Brain pericyte (primary cell): Measurements from ENCODE around the gene IST1.
"Not testable (repeated sequence)": the region's sequence is repeated elsewhere in the genome, so short reads cannot be mapped to it uniquely, and the experiment has no call there.

Source experiments
- DNase-seq: peaks from one replicate; pipeline ENCODE4 v3.0.0-alpha.2; 2012; ENCODE audit warnings: low read depth, low spot score

The IST1 gene

DNA sequence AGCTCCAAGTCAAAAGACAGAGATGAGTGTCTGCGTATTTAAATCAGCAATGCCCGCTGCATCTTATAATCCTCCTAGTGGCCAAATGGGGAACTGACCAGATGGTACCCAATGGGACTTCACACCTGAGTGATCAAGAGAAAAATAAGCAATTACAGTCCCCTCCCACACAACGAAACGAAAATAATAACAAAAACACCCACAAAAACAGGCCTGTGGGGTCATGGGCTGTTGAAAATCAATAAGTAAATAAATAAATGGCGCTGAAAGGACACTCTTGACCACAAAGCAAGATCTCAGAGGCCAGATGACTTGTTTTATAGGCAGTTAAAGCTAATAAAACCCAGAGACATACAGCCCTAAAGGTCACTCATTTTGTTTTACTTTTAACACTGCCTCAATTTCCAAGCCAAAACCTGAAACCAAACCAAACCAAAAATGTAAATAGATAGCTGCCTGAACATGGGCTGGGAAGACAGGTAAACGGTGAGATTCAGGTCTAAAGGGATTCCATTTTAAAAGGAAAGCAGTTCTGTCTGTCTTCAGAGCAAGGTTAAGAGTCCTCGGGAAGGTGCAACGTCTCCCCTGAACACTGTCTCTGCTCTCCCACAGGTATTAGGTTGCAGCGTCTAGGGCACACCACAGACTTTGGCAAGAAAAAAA, 12.7 kb upstream of the IST1 start:
- no peak for DNase-seq

DNA sequence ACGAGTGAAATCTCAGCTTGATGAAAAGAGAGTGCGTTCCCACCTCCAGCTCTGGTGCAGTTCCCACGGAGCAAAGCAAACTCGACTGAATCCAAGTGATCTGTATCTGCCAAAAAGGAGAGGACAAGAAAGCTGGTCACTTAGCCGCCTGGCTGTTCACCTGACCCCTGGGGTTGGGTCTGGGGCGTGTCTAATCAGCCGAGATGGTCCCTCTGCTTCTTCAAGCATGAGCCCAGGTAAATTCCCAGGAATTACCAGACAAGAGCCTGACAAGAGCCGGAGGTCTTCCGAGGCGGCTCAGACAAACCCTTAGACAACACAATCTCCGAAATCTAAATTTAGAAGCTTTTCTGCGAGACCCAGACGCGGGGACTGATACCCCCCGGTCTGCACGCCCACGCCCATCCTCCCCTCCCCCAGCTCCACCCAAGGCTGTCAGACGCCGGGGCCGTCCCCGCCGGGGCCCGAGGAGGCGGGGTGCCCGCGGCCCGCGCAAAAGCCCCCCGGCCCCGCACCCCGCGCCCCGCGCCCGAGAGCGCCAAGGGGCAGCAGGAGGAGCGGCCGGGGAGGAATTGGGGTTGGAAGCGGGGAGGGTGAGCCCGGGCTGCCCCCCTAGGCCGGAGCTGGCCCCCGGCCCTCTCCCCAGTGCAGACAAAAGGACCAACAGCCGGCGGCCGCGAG, 12.0 kb upstream of the IST1 start:
- DNase-seq = no peak

DNA sequence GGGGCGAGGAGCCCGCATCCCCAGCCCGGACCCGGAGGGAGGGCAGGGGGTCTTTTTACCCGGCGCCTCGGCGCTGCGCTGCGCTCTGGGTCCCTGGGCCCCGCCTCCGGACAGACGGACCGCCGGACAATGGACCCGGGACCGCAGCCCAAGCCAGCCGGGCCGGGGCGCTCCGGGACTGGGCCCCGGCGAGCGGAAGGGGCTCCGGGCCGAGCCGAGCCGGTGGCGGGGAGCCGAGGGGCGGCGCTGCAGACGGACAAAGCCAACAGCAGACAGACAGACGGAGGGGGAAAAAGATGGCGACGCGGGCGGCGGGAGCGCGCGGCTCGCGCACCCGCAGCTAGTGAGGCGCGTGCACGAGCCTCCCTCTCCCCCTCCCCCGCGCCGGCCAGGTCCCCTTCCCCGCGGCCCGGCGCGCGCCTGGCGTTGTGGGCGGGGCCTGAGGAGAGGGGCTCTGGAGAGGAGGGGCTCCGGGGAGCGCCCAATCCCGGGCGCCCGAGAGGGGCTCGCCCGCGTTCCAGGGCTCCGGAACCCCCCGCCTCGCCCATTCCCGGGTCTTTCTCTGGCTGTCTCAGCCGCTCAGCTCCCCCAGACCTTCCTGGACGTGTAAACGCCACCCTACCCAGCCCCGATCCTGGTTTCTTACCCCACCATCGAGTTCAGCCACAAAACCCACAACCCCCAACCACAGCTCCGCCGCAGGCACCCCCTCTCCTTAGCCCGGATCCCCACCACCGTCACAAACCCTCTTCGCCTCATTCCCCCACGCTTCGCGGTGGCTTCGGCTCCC, 11.3 kb upstream of the IST1 start, which contains the start of gene ZNF821:
ZNF821 (minus strand) TSS at position 334 of the 790 bp plus-strand sequence. CDS start 4,236 bp downstream, outside the sequence.
- no peak for DNase-seq

DNA sequence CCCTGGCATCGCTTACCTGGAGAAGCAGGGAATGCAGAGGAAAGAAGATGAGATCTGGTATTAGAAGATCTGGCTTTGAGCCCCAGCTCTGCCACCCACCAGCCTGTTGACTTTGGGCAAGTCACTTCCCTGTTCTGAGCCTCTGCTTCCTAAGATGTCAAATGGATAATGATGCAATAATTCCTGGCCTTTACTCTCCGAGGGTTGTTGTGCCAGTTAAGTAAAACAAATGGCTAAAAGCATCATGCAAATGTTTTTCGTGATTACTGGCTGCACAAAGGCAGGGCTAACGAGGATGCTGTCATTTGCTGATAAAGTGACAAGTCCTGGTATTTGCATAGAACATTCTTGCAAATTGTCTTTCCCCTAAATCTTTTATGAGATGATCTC, 10.1 kb upstream of the IST1 start:
- no peak for DNase-seq

DNA sequence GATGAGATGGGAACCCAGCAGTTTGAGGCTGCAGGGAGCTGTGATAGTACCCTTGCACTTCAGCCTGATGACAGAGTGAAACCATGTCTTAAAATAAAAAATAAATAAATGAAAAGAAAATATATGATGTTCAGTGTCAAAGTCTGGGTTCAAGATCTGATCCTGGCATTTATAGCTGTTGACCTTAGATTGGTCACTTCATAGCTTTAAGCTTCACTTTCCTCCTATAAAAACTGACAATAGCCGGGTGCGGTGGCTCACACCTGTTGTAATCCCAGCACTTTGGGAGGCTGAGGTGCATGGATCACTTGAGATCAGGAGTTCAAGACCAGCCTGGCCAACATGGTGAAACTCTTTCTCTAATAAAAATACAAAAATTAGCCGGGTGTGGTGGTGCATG, 6.2 kb upstream of the IST1 start:
- DNase-seq = no peak

DNA sequence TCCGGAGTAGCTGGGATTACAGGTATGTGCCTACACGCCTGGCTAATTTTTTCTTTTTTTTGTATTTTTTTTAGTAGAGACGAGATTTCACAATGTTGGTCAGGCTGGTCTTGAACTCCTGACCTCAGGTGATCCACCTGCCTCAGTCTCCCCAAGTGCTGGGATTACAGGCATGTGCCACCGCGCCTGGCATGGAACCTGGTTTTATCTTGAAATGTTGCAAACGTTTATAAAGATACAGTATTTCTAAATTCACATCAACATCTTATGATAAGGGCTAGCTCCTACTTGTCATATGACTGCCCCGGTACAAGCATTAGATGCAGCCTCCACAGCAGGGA, 1.5 kb upstream of the IST1 start:
- DNase-seq = no peak

DNA sequence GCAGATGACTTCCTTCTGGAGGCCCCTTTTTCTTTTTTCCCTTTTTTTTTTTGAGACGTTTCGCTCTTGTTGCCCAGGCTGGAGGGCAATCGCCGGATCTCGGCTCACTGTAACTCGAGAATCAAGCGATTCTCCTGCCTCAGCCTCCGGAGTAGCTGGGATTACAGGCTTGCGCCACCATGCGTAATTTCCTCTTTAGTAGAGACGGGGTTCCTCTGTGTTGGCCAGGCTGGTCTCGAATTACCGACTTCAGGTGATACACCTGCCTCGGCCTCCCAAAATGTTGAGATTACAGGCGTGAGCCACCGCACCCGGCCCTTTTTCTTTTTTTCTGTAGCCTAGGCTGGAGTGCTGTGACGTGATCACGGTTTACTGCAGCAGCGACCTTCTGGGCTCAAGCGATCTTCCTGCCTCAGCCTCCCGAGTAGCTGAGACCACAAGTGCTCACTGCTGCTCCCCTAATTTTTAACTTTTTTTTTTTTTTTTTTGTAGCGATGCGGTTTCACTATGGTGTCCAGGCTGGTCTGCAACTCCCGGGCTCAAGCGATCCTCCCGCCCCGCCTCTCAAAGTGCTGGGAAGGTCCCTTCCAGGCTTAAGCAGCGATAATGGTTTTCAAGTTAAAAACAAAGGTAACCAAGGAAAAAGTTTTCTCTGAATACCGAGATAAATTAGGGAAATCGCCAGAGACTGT, 956 bp upstream of the IST1 start:
- no peak for DNase-seq

DNA sequence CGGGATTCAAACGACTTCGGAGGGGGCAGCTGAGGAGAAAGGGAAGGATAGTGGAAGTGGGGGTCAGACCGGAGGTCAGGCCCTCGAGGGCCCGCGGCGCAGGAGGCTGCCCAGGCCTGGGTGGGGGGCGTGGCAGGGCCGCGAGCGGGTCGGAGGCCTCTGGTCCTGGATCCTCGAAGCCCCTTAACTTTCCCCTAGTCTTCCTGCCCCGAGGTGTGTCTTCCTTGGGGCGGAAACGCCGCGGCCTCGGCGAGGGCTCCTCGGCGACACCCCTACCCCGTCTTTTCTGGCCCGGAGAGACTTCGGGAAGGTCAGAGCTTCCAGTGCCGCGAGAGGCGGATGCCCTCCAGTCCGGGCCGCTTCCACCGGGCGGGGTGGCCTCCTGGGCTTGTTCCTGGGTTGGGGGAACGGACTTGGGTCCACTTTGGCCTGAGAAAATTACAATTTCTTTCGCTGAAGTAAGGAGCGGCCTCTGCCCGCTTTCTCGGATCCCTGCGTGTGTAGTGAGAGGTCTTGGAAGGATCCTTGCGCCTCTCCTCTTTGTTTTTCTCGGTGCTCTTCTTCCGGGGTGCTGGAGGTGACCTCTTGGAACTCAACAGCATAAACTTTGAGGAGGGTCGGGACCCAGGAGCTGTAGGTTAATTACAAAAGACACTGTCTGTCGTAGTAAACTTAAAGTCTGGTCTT, 491 bp downstream of the IST1 start:
- DNase-seq = no peak

DNA sequence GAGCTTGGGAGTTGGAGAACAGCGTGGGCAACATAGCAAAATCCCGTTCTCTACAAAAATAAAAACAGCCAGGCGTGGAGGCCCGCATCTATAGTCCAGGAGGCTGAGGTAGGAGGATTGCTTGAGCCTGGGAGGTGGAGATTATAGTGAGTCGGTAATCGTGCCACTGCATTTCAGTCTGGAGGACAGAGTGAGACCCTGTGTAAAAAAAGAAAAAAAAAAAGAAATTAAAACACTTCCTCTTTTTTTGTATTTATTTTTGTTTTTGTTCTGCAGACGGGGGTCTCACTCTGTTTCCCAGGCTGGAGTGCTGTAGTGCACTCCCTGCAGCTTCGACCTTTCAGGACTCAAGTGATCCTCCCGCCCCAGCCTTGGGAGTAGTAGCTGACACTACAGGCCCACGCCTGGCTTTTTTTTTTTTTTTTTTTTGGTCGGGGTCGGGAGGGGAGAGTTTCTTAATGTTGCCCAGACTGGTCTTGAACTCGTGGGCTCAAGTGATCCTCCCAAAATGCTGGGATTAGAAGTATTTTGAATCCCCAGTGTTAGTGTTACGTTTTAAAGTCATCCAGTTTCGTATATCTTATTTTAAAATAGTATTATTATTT, 1.5 kb downstream of the IST1 start:
- DNase-seq = no peak

DNA sequence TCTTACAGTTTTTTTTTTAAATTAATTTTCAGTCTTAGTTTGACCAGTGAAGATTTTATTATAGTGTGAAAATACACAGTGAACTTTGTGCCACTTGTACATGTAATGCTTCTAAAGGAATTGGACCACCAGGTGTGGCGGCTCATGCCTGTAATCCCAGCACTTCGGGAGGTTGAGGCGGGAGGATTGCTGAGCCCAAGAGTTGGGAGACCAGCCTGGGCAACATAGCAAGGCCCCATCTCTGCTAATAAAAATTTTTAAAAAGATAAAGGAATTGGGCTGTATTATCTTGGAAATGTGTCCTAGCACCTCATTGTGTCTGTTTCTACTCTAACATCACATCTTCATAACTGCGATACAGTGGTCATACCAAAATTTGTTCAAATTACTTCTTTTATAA, 3.8 kb downstream of the IST1 start:
- DNase-seq = no peak

DNA sequence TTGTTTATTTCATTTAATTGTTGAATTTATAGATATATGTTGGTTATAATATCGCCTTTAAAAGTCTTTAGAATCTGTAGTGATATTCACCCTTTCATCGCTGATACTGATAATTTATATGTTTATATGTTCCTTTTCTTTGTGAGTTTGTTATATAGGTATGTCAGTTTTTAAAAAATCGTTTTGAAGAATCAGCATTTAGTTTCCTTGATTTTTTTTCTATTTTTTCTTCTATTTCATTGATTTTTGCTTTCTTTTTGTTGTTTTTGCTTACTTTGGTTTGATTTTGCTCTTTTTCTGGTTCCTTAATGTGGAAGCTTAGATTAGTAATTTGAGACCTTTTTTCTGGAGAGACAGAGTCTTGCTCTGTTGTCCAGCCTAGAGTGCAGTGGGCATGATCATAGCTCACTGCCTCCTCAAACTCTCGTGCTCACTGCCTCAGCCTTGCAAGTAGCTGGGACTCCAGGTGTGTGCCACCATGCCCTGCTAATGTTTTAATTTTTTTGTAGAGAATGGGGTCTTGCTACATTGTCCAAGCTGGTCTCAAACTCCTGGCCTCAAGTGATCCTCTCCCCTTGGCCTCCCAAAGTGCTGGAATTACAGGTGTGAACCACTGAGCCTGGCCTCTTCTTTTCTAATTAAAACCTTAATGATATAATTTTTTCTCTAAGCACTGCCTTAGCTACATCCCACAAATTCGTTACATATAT, 7.5 kb downstream of the IST1 start:
- DNase-seq = no peak

DNA sequence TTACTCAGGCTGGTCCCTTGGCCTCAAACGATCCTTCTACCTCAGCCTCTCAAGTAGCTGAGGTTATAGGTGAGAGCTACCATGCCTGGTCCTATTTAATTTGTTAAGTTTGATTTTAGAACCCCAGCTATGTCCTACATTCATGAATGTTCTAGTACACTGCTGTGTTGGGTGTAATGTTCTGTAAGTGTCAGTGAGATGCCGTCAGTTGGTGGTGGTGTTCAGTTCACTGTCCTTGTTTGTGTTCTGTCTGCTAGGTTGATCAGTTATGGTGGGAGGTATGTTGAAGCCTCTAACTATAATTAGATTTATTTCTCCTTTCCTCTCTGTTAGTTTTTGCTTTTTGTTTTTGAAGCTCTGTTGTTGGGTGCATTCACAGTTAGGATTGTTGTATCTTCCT, 8.3 kb downstream of the IST1 start:
- no peak for DNase-seq

DNA sequence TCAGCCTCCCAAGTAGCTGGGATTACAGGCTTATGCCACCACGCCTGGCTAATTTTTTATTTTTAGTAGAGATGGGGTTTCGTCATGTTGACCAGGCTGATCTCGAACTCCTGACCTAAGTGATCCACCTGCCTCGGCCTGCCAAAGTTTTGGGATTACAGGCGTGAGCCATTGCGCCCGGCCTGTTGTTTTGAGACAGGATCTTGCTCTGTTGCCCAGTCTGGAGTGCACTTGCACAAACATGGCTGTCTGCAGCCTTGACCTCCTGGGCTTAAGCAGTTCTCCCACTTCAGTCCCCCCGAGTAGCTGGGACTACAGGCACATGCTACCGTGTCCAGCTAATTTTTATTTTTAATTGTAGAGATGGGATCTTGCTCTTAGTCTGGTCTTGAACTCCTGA, 8.9 kb downstream of the IST1 start:
- no peak for DNase-seq

DNA sequence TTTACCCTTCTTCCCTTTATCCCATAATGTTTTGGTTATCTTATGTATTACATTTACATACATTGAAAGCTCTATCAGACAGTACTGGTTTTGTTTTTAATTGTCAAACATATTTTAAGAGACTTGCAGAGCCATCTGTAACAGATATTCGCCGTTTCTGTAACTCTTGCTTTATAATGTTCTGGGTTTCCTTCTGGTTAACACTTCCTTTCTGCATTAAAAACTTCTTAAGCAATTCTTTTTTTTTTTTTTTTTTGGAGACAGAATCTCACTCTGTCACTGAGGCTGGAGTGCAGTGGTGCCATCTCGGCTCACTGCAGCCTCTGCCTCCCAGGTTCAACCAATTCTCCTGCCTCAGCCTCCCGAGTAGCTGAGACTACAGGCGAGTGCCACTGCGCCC, 10.4 kb downstream of the IST1 start:
- DNase-seq = not testable (repeated sequence)

DNA sequence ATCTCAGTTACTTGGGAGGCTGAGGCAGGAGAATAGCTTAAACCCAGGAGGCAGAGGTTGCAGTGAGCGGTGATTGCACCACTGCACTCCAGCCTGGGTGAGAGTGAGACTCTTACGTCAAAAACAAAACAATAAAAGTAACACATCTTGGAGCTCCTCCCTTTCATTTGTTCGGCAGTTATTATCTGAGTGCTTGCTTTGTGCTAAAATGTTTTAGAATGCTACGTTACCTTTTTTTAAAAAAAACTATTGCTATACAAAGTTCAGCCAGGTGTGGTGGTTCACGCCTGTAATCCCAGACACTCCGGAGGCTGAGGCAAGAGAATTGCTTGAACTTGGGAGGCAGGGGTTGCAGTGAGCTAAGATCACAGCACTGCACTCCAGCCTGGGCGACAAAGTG, 15.8 kb downstream of the IST1 start:
- no peak for DNase-seq

DNA sequence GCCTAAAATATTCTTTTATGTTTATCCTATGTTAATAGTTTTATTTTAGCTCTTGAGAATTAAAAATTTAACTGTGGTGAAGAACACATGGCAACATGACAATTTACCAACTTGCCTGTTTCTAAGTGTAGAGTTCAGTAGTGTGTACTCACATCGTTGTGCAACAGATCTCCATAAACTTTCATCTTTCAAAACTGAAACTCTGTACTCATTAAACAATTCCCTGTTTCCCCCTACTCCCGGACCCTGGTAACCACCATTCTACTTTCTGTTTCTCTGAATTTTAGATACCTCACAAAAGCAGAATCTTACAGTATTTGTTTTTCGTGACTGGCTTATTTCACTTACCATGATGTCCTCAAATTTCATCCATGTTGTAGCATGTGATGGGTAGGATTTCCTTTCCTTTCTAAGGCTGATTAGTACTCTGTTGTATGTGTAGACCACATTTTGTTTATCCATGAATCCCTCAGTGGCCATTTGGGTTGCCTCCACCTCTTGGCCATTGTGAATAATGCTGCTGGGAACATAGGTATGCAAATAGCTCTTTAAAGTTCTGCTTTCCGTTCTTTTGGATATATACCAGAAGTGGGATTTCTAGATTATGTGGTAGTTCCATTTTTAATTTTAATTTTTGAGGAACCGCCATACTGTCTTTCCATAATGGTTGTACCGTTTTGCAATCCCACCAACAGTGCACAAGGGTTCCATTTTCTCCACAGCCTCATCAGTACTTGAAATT, 17.4 kb downstream of the IST1 start:
- DNase-seq = no peak

DNA sequence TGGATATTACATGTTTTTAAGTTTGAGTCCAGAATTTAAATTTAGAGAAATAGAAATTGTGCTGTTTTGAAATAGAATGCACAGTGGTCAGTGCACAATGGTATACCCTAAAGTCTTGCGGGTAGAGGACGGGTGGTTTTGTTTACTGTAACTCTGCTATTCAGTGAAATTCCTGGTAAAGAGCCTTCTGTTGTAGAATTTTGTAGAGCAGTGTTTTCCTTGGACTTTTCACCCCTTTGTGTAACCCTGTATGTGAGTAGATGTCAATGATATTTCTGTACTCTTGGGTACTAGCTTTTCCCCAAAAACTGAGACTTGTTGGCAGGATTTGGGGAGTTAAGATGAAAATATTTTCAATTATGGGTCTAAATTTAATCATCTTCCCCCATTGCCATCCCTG, 19.5 kb downstream of the IST1 start:
- no peak for DNase-seq

DNA sequence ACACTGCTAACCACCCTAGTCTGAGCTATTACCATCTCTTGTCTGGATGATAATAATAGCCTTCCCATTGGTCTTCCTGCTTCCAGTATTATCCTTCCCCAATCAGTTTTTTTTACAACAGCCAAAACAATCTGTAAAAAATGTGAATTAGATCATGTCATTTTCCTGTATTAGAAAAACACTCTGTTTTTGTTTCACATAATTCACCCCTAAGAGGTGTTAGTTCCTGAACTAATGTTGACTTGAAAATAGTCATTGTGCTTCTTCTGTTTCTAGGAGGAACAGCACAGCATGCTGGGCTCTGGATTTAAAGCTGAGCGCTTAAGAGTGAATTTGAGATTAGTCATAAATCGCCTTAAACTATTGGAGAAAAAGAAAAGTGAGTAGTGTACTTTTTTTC, 20.0 kb downstream of the IST1 start:
- no peak for DNase-seq

DNA sequence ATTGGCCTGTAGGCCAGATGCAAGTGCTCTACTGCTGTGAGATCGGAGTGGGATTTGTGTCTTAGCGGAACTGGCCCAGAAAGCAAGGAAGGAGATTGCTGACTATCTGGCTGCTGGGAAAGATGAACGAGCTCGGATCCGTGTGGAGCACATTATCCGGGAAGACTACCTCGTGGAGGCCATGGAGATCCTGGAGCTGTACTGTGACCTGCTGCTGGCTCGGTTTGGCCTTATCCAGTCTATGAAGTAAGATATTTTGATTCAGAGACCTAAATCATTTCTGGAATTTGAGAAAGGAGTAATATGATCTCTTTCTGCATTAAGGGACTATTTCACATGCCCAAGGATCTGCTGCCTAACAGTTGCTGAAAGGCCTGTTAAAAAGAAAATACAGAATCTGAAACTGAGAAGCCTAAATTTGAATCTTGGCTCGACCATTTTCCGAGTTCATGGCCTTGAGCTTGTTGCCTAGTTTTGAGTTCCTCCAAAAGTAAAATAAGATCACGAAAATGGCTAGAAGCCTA, 21.1 kb downstream of the IST1 start:
- no peak for DNase-seq

DNA sequence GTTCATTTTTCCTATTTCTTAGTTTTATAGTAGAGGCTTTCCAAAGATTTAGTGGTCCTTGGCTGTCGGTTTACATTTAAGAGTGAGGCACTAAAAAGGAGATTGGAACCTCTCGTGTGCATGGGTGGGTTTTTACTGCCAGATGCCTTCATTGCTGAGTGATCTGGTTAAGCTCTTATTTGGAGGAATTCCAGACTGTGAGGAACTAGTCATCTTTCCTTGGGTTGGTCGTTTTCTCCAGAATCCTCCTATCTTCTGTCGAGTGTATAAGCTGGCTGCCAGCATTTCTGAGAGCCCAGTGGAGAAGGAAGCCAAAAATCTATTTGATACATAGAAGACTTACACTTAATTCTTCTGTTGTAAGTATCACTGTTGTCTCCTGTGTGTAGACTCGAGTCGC, 22.6 kb downstream of the IST1 start:
- DNase-seq = no peak
